Stimulated activated CD4-positive, alpha-beta T cell treated with anti-CD3 and anti-CD28 coated beads, TNF-alpha, amount 100 ng/mL, for 4 hours (primary cell): ENCODE measurements around the gene ZSCAN9.
A peak's percentile ranks its signal among the peaks of the same experiment; 100 is the strongest.

Experiments
- DNase-seq, 3 experiments: peaks; one replicate each; pipeline ENCODE4 v3.0.0-alpha.2; 2020; ENCODE audit warnings: low read depth in 3 of 3

ZSCAN9 gene

GRCh38 chr6:28220257-28221133 lies 4.6 kb upstream of the ZSCAN9 start:
- no peak for DNase-seq

DNA sequence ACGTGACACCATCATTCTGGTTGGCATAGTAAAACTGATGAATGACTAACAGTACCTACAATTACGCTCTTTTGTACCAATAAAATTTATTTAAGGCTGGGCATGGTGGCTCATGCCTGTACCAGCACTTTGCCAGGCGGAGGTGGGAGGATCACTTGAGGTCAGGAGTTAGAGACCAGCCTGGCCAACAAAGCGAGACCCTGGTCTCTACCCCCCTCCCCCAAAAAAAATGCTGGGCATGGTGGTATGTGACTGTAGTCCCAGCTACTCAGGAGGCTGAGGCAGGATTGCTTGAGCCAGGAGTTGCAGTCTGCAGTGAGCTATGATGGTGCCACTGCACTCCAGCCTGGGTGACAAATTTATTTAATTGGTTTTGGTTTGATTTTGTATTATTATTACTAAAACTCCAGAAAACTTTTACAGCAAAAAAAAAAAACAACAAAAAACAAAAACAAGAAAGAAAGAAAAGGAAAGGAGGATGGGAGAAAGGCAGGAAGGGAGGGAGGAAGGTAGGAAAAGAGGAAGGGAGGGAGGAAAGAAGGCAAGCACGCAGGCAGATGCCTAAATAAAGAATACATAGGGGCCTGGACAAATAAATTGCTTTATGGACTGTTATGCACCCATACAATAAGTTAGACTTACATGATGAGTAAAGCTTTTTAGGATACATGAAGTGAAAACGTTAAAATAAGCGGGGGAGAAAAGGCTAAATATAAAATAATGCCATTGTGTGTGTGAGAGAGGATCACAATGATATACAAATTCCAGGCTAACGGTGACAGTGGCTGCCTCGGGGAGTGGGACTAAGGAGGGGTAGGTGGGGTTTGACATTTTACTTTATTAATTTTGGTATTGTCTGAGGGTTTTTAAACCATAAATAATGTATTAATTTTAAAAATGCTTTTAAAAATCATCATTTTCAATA lies 682 bp upstream of the ZSCAN9 start:
- DNase-seq = no peak

GRCh38 chr6:28226460-28226859 lies 1.4 kb downstream of the ZSCAN9 start:
- DNase-seq = no peak

DNA sequence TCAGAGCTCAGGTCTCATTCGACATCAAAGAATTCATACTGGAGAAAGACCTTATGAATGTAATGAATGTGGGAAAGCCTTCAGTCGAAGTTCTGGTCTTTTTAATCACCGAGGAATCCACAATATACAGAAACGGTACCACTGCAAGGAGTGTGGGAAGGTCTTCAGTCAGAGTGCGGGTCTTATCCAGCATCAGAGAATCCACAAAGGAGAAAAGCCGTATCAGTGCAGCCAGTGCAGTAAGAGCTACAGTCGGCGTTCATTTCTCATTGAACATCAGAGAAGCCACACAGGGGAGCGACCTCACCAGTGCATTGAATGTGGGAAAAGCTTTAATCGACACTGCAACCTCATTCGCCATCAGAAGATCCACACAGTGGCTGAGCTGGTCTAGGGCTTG lies 7.7 kb downstream of the ZSCAN9 start:
- no peak for DNase-seq

GRCh38 chr6:28235912-28236452 lies 10.9 kb downstream of the ZSCAN9 start:
- DNase-seq = no peak

- no peak for DNase-seq
Observed at GRCh38 chr6:28239636-28240035, 14.6 kb downstream of the ZSCAN9 start.

- no peak for DNase-seq
Observed at GRCh38 chr6:28240471-28240870, 15.4 kb downstream of the ZSCAN9 start.

DNA sequence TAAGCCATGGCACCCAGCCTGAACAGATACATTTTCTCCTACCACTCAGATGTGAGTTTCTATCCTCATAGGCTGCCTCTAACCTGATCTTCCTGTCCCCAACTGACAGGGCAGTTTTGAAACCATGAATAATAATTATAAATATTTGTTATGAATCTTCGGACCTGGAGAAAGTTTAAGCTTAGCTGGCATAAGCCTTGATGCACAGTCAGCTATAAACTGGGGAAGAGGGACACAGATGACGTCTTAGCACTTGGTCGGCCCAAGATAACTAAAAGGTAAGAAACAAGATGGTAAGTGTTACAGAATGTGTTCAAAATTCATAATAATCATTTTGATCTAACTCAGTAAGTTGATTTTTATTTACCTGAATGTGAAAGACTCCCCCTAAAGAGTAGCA lies 18.9 kb downstream of the ZSCAN9 start:
- no peak for DNase-seq

- DNase-seq = no peak
Observed at GRCh38 chr6:28245206-28245941, 20.3 kb downstream of the ZSCAN9 start.

DNA sequence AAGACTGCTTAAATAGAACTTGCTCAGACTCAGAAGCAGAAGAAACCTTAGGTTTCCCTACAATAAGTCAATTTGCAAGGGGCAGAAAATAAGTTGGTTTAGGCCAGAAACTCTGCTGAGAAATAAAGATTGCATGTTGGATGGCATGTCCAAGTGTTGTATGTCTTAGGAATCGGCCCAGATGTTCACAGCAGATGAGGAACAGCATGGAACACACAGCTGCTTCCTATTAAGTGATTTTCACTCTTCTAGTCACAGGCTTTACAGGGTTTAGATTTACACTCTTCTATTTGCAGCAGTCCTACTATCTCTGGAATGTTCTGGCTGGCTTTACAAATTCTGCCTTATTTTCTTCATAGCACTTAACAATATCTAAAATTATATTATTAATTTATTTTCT lies 23.8 kb downstream of the ZSCAN9 start:
- DNase-seq = no peak

DNA sequence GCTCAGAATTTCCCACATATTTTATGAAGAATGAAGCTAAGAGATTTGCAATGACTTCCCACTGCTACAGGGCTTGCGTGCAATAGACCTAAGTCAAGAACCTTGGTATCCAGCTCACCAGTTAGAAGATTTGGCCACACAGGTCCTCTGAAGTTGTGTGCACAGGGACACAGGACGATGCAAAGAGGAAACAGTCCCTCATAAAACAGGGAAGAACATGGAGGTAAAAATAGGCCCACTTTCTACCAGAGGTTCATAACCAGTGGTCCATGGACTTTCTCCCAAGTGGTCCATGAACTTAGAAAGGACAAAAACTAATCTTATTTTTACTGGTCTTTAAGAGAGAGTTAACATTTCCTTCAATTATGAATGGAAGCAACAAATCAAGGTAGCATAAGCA lies 25.7 kb downstream of the ZSCAN9 start:
- DNase-seq = no peak

GRCh38 chr6:28251661-28252008 lies 26.6 kb downstream of the ZSCAN9 start:
- peak in 1 of 3 experiments; percentile 1 for DNase-seq

DNA sequence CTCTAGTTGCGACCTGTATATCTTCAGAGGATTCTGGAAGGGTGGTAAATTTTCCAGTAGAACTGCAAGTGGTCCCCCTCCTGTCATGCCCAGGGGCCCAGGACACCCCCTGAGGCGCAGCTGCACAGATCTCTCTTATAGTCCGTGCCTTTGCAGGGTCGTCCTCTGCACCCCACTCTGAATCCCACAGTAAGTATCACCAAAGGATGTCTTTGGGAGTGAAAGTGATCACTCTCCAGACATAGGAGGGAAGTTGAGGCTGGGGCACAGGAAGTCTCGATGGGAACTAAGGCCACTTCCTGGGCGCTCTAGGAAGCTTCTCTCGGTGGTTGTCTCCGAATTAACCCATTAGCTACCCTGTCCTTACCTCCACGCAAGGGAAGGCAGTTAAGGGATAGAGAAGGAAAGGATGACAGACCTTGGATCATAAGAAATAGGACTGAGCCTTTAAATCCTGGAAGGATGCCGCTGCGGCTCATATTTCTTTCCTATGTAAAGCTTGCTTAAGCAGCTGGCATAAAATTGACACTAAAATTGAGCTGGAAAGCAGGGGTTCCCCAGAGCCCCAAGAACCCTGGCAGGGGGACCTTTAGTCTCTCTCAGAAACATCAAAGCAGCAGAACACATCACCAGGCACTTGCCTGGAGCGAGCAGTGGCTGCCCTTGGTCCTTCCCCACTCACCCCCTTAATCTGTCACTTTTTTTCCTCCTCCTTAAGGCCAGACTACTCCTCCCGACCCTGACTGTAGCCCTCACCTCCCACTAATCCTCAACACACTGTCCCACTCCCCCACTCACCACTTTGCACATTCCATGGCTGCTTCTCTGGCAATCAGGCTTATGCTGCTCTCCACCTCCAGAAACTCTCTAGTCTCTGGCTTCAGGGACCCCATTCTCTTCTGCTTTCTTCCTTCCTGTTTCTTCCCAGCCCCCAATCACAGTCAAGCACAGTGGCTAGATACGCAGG lies 27.2 kb downstream of the ZSCAN9 start, which contains the start of gene ZKSCAN4:
TSS of gene ZKSCAN4 (minus strand) at position 261 of the 967 bp plus-strand sequence. CDS start 289 bp downstream, outside the sequence.
- peak; percentile 48 to 67 (median 64) for DNase-seq

DNA sequence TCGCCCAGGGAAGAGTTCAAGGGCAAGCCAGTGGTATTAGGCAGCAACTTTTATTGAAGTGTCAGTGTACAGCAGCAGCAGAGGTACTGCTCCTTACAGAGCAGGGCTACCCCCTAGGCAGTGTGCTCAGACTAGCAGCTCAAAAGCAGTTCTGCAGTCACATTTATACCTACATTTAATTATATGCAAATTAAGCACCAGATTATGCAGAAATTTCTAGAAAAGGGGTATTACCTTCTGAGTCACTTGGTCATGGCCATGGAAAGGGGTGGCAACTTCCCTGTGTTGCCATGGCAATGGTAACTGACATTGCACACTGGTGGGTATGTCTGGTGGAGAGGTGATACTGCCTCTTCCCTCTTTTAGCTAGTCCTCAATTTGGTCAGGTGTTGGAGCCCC lies 29.0 kb downstream of the ZSCAN9 start:
- DNase-seq = no peak

DNA sequence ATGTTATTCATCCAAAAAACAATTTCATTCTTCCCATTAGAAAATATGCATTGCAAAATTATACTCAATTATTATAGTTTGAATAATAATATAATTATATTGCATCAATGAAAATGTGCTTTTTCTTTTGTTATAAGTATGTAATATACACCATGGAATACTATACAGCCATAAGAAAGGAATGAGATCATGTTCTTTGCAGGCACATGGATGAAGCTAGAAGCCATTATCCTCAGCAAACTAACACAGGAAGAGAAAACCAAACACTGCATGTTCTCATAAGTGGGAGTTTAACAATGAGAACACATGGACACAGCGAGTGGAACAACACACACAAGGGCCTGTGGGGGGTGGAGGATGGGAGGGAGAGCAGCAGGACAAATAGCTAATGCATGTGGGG lies 32.0 kb downstream of the ZSCAN9 start:
- DNase-seq = no peak

- peak in 2 of 3 experiments; percentile 40 to 52 for DNase-seq
Observed at GRCh38 chr6:28258877-28259777, 34.1 kb downstream of the ZSCAN9 start, which contains the start of gene NKAPL. Gene NKAPL, plus strand, starts transcription at chr6:28259297. Its CDS starts 75 bp downstream, at chr6:28259372.

DNA sequence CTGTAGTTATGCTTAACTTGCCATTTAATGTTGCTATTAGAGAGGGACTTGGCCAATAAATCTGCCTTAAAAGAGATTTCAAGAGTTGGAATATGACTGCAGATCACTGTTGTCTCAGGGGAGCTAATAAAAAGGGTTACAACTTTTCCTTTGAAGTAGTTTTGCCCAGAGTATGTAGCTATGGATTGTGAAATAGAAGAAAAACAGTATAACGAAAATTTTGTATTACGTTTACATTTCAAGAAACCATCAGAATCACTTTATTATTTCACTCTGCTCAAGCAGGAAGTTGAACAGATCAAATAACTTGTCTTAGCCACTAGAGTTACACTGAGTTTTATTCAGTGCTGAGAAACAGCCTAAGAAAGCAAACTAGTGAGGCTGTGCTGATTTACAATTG lies 38.8 kb downstream of the ZSCAN9 start:
- no peak for DNase-seq

DNA sequence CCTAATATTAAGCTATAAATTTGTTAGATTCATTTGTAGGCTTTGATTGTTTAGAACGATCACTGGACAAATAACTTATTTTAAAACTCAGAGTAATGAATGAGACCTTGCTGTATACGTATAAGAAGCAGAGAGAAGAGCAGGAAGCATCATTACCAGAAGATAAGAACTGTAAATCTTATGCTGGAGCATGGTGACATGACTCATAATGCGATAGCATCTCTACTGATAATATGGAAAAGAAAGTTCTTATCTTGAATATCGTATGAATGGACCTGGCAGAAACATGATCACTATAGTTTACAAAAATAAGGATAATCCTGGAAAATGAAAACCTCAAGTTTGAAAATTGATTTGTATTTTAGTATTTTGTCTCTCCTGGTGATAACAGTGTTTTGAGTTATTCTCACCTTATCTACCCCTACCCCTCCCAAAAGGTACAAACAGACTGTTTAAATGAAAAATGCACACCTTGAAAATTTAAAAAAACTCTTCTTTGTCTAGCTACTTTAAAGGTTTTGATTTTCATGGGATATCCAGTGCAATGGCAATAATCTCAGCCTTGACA lies 39.8 kb downstream of the ZSCAN9 start:
- no peak for DNase-seq

DNA sequence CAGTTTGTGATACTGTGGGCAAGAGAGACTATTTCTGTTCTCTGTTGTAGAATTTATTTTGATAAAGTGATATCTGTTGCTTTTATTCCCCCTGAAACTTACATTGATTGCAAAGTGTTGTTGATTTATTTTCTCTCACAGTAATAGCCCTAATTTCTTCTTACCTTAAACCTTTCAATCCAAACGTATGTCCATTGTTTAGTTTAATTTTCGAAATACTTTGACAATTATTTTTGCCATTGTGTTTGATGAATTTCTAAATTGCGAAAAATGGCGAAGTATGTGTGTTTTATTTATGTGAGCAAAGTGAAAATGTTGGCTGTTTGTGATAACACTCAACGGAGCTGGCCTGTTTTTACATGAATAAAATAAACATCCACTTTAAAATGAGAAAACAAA lies 41.5 kb downstream of the ZSCAN9 start:
- DNase-seq = no peak
